ENCODE measurements around the gene SNRNP70.

DNA sequence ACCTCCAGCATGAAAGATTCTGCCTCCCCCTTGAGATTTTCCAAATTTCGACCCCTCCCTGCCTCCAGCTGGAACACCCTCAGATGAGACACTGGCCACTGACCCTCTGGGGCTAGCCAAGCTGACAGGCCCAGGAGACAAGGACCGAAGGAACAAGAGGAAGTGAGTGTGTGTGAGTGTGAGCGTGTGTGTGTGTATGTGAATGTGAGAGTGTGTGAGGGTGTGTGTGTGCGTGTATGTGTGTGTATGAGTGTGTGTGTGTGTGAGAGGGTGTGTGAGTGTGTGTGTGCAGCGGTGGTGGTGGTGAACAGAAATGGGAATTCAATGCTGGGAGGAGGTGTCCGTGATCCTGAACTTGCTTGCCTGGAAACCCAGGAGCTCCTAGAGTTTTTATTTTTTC is 56.1 kb downstream of the SNRNP70 start:
- no peak for TF ChIP-seq POLR2A (IDR thresholded peaks at IDR 0.05)
- TF ChIP-seq, protein P1, sequence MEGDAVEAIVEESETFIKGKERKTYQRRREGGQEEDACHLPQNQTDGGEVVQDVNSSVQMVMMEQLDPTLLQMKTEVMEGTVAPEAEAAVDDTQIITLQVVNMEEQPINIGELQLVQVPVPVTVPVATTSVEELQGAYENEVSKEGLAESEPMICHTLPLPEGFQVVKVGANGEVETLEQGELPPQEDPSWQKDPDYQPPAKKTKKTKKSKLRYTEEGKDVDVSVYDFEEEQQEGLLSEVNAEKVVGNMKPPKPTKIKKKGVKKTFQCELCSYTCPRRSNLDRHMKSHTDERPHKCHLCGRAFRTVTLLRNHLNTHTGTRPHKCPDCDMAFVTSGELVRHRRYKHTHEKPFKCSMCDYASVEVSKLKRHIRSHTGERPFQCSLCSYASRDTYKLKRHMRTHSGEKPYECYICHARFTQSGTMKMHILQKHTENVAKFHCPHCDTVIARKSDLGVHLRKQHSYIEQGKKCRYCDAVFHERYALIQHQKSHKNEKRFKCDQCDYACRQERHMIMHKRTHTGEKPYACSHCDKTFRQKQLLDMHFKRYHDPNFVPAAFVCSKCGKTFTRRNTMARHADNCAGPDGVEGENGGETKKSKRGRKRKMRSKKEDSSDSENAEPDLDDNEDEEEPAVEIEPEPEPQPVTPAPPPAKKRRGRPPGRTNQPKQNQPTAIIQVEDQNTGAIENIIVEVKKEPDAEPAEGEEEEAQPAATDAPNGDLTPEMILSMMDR (IDR thresholded peaks at IDR 0.05), result no peak
